HepG2 (cell line): ENCODE data around the gene CACNB4. TPM values are rescaled to one million over a fixed set of nuclear protein-coding genes. Genes with fewer than 3 reads are reported as not detected.

Experiments used
- ATAC-seq: fragments of 200-7000 bp; cut with Tn5 transposase; 3 replicates; pipeline ENCODE4 v1.9.1; 2020; ENCODE audit warnings: mild to moderate bottlenecking, moderate library complexity
- BruUV-seq: library from RNA; stranded (reverse); fragments of 400-500 nt; replicated peaks from 2 replicates; lab custom pipeline; 2021; lab: Mats Ljungman, UMichigan
- CTCF ChIA-PET: fragments of 300-600 bp; formaldehyde crosslinking; extraction: SDS; loops from one replicate; lab custom pipeline; 2021; ENCODE audit warnings: low total read pairs, inconsistent platforms, low intra/inter-chr PET ratio; lab: Yijun Ruan, JAX
- POLR2A ChIA-PET: fragments of 350-600 bp; sonication (Branson Sonifier 250); formaldehyde crosslinking; loops from one replicate; lab custom pipeline; 2020; ENCODE audit warnings: antibody characterized with exemption, inconsistent platforms; lab: Yijun Ruan, JAX
- DNase-seq: peaks from one replicate; pipeline ENCODE4 v3.0.0-alpha.2; 2015; ENCODE audit warnings: low spot score
- FAIRE-seq: peaks from 3 replicates; lab custom pipeline; 2011; peaks lifted over from hg19 to GRCh38; lab: Jason Lieb, UNC
- H2AFZ ChIP-seq: one replicate; pipeline ENCODE4 v1.6.1; 2011; ENCODE audit warnings: low read length, inconsistent platforms
- H3K27ac ChIP-seq: fragments of 300-600 bp; 3 replicates; pipeline ENCODE4 v1.8.0; 2011; ENCODE audit warnings: mixed run types, mild to moderate bottlenecking, mixed read lengths, low read length, inconsistent platforms; ENCODE audit not compliant: insufficient read depth; ENCODE audit errors: extremely low read length
- H3K27me3 ChIP-seq, 2 experiments: fragments of 200-600 bp in 1 of 2; 2 replicates in 1 of 2; 3 replicates in 1 of 2; pipeline versions ENCODE4 v1.6.0 to v1.8.0; 2011; ENCODE audit warnings: low read length in 2 of 2, mild to moderate bottlenecking in 2 of 2, moderate library complexity in 2 of 2, inconsistent platforms in 1 of 2; ENCODE audit not compliant: insufficient read depth in 2 of 2, control insufficient read depth in 1 of 2
- H3K36me3 ChIP-seq, 2 experiments: fragments of 200-600 bp in 1 of 2; replicated peaks in 1 of 2; 2 replicates in 1 of 2; 3 replicates in 1 of 2; pipeline versions ENCODE4 v1.5.1 to v1.8.0; 2011; ENCODE audit warnings: low read length in 2 of 2, inconsistent platforms in 1 of 2; ENCODE audit not compliant: insufficient read depth in 2 of 2, control insufficient read depth in 1 of 2
- H3K4me1 ChIP-seq: 2 replicates; pipeline ENCODE4 v1.5.1; 2012; ENCODE audit warnings: low read length, inconsistent platforms; ENCODE audit not compliant: insufficient read depth
- H3K4me2 ChIP-seq: 2 replicates; pipeline ENCODE4 v1.6.0; 2011; ENCODE audit warnings: low read depth, low read length, inconsistent platforms
- H3K4me3 ChIP-seq, 3 experiments: fragments of 200-600 bp in 1 of 3; sonication (generic), shearing (Covaris generic) in 1 of 3; replicated peaks in 1 of 3; 2 replicates each; pipeline ENCODE4 v1.5.1; 2011 to 2016; ENCODE audit warnings: low read length in 3 of 3, inconsistent platforms in 2 of 3, low read depth in 2 of 3, mild to moderate bottlenecking in 2 of 3, control low read depth in 1 of 3, mixed read lengths in 1 of 3; ENCODE audit not compliant: insufficient read depth in 1 of 3
- H3K79me2 ChIP-seq: one replicate; pipeline ENCODE4 v1.6.1; 2011; ENCODE audit warnings: low read length, inconsistent platforms; ENCODE audit not compliant: insufficient read depth
- H3K9ac ChIP-seq: 2 replicates; pipeline ENCODE4 v1.6.0; 2011; ENCODE audit warnings: mild to moderate bottlenecking, low read depth, low read length, inconsistent platforms; ENCODE audit not compliant: insufficient read depth
- H3K9me3 ChIP-seq: 2 replicates; pipeline ENCODE4 v1.5.1; 2012; ENCODE audit warnings: mild to moderate bottlenecking, low read length
- H4K20me1 ChIP-seq: 2 replicates; pipeline ENCODE4 v1.6.0; 2011; ENCODE audit warnings: inconsistent platforms, mild to moderate bottlenecking, low read length, moderate library complexity; ENCODE audit not compliant: insufficient read depth
- FIP1L1 ChIP-seq: fragments of 200-400 bp; formaldehyde crosslinking; IDR thresholded peaks from 2 replicates; pipeline ENCODE4 v1.6.1; 2018; ENCODE audit warnings: low read depth, mild to moderate bottlenecking, low read length, moderate library complexity, borderline replicate concordance; ENCODE audit not compliant: insufficient read depth
- FOXP4 ChIP-seq: sonication (generic); formaldehyde crosslinking; IDR thresholded peaks from 2 replicates; pipeline ENCODE4 v1.4.0; 2020; ENCODE audit warnings: missing genetic modification reagents
- HDAC1 ChIP-seq: sonication (generic); formaldehyde crosslinking; IDR thresholded peaks from 2 replicates; pipeline ENCODE4 v1.5.1; 2020; ENCODE audit warnings: mild to moderate bottlenecking, missing genetic modification reagents
- LCORL ChIP-seq, 2 experiments: fragments of 450-650 bp in 1 of 2; sonication (generic) in 1 of 2; formaldehyde crosslinking in 1 of 2; IDR thresholded peaks; 2 replicates each; pipeline versions ENCODE4 v1.5.0 to v1.6.1; 2017 to 2020; ENCODE audit warnings: antibody characterized with exemption in 1 of 2, missing genetic modification reagents in 1 of 2
- PITX1 ChIP-seq: sonication (generic); formaldehyde crosslinking; IDR thresholded peaks from 2 replicates; pipeline ENCODE4 v1.5.1; 2020; ENCODE audit warnings: mild to moderate bottlenecking, missing genetic modification reagents
- RAD21 ChIP-seq: fragments of 450-650 bp; formaldehyde crosslinking; IDR thresholded peaks from 2 replicates; pipeline ENCODE4 v1.5.0; 2020; ENCODE audit warnings: mild to moderate bottlenecking
- SMAD9 ChIP-seq: sonication (generic); formaldehyde crosslinking; IDR thresholded peaks from 2 replicates; pipeline ENCODE4 v1.5.1; 2020; ENCODE audit warnings: mild to moderate bottlenecking, missing genetic modification reagents
- SNAPC2 ChIP-seq: sonication (generic); formaldehyde crosslinking; IDR thresholded peaks from 2 replicates; pipeline ENCODE4 v1.8.1; 2022; ENCODE audit warnings: mild to moderate bottlenecking, missing genetic modification reagents
- SOX13 ChIP-seq, 3 experiments: fragments of 450-650 bp in 1 of 3; sonication (generic) in 1 of 3; formaldehyde crosslinking in 1 of 3; IDR thresholded peaks in 2 of 3; conservative IDR thresholded peaks in 1 of 3; 2 replicates each; pipeline versions ENCODE4 v1.5.0 to v1.6.1; 2016 to 2020; ENCODE audit warnings: antibody characterized with exemption in 1 of 3, mild to moderate bottlenecking in 1 of 3, missing compliant biosample characterization in 1 of 3, missing genetic modification reagents in 1 of 3, moderate library complexity in 1 of 3
- SOX6 ChIP-seq, 2 experiments: fragments of 450-650 bp in 1 of 2; sonication (generic) in 1 of 2; formaldehyde crosslinking in 1 of 2; IDR thresholded peaks; 2 replicates each; pipeline versions ENCODE4 v1.4.0 to v1.6.1; 2017 to 2020; ENCODE audit warnings: antibody characterized with exemption in 1 of 2, mild to moderate bottlenecking in 1 of 2, missing genetic modification reagents in 1 of 2
- ZNF577 ChIP-seq: sonication (generic); formaldehyde crosslinking; IDR thresholded peaks from 2 replicates; pipeline ENCODE4 v1.4.0; 2020; ENCODE audit warnings: mild to moderate bottlenecking, low read depth, missing genetic modification reagents, borderline replicate concordance
- WGBS: methylation state at CpG from one replicate; pipeline ENCODE4 v1.1.6; 2017; ENCODE audit warnings: low lambda C conversion rate; 5-methylcytosine and 5-hydroxymethylcytosine counted together
- in situ Hi-C: cut with HindIII; loops from 2 replicates; pipeline ENCODE4 v1.10.0; 2017; ENCODE audit warnings: low pct_unique_long_range_greater_than_20kb; ENCODE audit not compliant: extremely low pct_ligation_motif_present
- intact Hi-C: fragments of 100-400 bp; cut with micrococcal nuclease; formaldehyde crosslinking; loops from one replicate; pipeline ENCODE4 v1.10.0; 2022; ENCODE audit not compliant: unreplicated experiment
- polyA plus RNA-seq, 8 experiments: library from polyadenylated mRNA; depleted of rRNA in 3 of 8; stranded (reverse) in 7 of 8; unstranded in 1 of 8; fragments of >200 nt; fragmentation: Illumina TruSeq in 4 of 8; extraction: Trizol in 4 of 8; gene quantifications; 2 replicates each; pipeline versions ENCODE4 v1.2.1 to v1.2.3, GENCODE V29; 2011 to 2016; ENCODE audit warnings: low read depth in 4 of 8, missing spikeins in 1 of 8, mixed read lengths in 1 of 8; ENCODE audit not compliant: insufficient read depth in 1 of 8
- total RNA-seq, 5 experiments: library from RNA; depleted of rRNA; stranded (reverse); fragments of >200 nt; fragmentation: Illumina TruSeq; extraction: Trizol; gene quantifications; 2 replicates each; pipeline ENCODE4 v1.2.3, GENCODE V29; 2016; ENCODE audit warnings: low read depth in 1 of 5
- TF ChIP-seq, protein P1 (sequence below): IDR thresholded peaks from 2 replicates; pipeline ENCODE4 v1.4.0; 2020; ENCODE audit warnings: mild to moderate bottlenecking, missing genetic modification reagents

The CACNB4 gene
- total and polyA plus RNA-seq, 2 of the 13 experiments (the other 11 are each of a cell fraction or from before 2014, with no cell fraction given) = 5.1 to 14.3 TPM

- peak overlapping the region; percentile 42 for H2AFZ ChIP-seq
- DNase-seq = no peak
- intact Hi-C loops = loop anchor here (2.0 kb wide), 1 partner anchor 17 kb away; no protein-coding TSS in a partner anchor
- BruUV-seq = no TSS peak
- peaks cover 7% of the 10 kb centered on the region for H3K79me2 ChIP-seq
- peaks cover 83% of the 10 kb centered on the region for H3K4me1 ChIP-seq
- H3K27me3 ChIP-seq = no peaks in the 10 kb centered on the region
- no peaks in the 10 kb centered on the region for H3K36me3 ChIP-seq
- in situ Hi-C loops = no loop called here
- ChIA-PET CTCF (no interaction called here), POLR2A (interaction anchor here (1.8 kb wide), 1 partner anchor 150 kb away, joined by 4 read pairs; the partner anchor contains the start of gene ARL5A)
- no peak overlapping the region; a peak in 1 of 6 replicates for H3K4me3 ChIP-seq
- 19% methylated on average over 3 of the region's 3 CpGs for WGBS
- ATAC-seq = 0 out of 3 replicates have a peak, but pooled peaks have one; percentile 7
- H4K20me1 ChIP-seq = no peaks in the 10 kb centered on the region
- peak; percentile 12 for FAIRE-seq
- no peak overlapping the region for H3K9ac ChIP-seq
- peak overlapping the region; percentile 34 for H3K4me2 ChIP-seq
- H3K27ac ChIP-seq = peak overlapping the region; percentile 36
- no peaks in the 10 kb centered on the region for H3K9me3 ChIP-seq
- 0 out of 2 replicates have a peak, but pooled peaks have one; percentile 30 for TF ChIP-seq SNAPC2 (CRISPR knock-in tag)
- TF ChIP-seq RAD21 (CRISPR knock-in tag) = no peak
- no peak for TF ChIP-seq SOX13 (IDR thresholded peaks at IDR 0.05)
- 0 out of 4 replicates have a peak, but pooled peaks of 1 of the 2 experiments have one; percentile 40 for TF ChIP-seq SOX13 (CRISPR knock-in tag; conservative IDR thresholded peaks at IDR 0.05 in 1 of 2, IDR thresholded peaks at IDR 0.05 in 1 of 2)
- TF ChIP-seq FIP1L1 = no peak
- 0 out of 2 replicates have a peak, but pooled peaks have one; percentile 21 for TF ChIP-seq HDAC1 (CRISPR knock-in tag)
- peak; percentile 38 for TF ChIP-seq FOXP4 (CRISPR knock-in tag)
- TF ChIP-seq, protein P1, sequence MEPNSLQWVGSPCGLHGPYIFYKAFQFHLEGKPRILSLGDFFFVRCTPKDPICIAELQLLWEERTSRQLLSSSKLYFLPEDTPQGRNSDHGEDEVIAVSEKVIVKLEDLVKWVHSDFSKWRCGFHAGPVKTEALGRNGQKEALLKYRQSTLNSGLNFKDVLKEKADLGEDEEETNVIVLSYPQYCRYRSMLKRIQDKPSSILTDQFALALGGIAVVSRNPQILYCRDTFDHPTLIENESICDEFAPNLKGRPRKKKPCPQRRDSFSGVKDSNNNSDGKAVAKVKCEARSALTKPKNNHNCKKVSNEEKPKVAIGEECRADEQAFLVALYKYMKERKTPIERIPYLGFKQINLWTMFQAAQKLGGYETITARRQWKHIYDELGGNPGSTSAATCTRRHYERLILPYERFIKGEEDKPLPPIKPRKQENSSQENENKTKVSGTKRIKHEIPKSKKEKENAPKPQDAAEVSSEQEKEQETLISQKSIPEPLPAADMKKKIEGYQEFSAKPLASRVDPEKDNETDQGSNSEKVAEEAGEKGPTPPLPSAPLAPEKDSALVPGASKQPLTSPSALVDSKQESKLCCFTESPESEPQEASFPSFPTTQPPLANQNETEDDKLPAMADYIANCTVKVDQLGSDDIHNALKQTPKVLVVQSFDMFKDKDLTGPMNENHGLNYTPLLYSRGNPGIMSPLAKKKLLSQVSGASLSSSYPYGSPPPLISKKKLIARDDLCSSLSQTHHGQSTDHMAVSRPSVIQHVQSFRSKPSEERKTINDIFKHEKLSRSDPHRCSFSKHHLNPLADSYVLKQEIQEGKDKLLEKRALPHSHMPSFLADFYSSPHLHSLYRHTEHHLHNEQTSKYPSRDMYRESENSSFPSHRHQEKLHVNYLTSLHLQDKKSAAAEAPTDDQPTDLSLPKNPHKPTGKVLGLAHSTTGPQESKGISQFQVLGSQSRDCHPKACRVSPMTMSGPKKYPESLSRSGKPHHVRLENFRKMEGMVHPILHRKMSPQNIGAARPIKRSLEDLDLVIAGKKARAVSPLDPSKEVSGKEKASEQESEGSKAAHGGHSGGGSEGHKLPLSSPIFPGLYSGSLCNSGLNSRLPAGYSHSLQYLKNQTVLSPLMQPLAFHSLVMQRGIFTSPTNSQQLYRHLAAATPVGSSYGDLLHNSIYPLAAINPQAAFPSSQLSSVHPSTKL = peak; percentile 32; the same call in 1 of the 2 replicates
- TF ChIP-seq PITX1 = 0 out of 2 replicates have a peak, but pooled peaks have one; percentile 14
- TF ChIP-seq ZNF577 (CRISPR knock-in tag) = no peak
- TF ChIP-seq SOX6 (IDR thresholded peaks at IDR 0.05) = no peak
- TF ChIP-seq SOX6 (CRISPR knock-in tag; IDR thresholded peaks at IDR 0.05) = peak; percentile 48; the same call in 1 of the 2 replicates
- no peak for TF ChIP-seq SMAD9 (CRISPR knock-in tag)
- TF ChIP-seq LCORL (IDR thresholded peaks at IDR 0.05) = no peak
- TF ChIP-seq LCORL (CRISPR knock-in tag; IDR thresholded peaks at IDR 0.05) = no peak
These were observed 121.2 kb downstream of the CACNB4 start for GRCh38 chr2:151977631-151978030.
